Stimulated activated CD8-positive, alpha-beta memory T cell treated with anti-CD3 and anti-CD28 coated beads, Interleukin-7, amount 100 ng/mL, for 48 hours (primary cell): ENCODE measurements around the gene TMEM150A.
"Not testable (repeated sequence)": the region's sequence is repeated elsewhere in the genome, so short reads cannot be mapped to it uniquely, and the experiment has no call there.

ENCODE experiments used
- DNase-seq, 2 donors: peaks; one replicate each; pipeline ENCODE4 v3.0.0-alpha.2; 2020; ENCODE audit warnings: low read depth in 1 of 2; ENCODE audit errors: extremely low read depth in 1 of 2

Gene TMEM150A

GRCh38 chr2:85613717-85614515, 11.4 kb upstream of the TMEM150A start:
- DNase-seq = no peak

GRCh38 chr2:85611705-85612587, 9.4 kb upstream of the TMEM150A start, which contains the start of gene C2orf68:
Gene C2orf68, minus strand, starts transcription at chr2:85612066. Its CDS starts 82 bp downstream, at chr2:85611984.
- DNase-seq = peak; percentile 78 to 87

DNA sequence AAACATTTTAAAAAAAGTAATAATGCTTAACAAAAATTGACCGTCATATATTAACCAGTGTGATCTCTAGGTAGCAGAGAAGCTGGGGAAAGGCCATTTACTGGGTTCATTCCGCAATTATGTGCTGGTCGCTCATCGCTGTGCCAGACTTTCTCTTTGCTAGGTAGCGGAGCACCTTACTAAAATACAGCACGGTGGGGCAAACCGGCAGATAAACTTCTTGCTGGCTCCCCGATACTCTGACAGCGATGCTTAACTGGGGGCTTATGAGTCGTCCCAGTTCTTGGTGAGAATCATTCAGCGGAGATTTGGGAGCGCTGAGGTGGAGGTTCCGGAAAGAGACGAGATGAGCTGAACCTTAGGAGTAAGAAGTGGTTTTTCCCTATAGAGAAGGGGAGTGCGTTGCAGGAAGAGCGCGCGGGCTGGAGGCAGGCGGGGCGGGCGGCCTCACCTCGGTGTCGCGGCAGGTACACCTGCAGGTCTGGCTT, 8.8 kb upstream of the TMEM150A start:
- DNase-seq = no peak

DNA sequence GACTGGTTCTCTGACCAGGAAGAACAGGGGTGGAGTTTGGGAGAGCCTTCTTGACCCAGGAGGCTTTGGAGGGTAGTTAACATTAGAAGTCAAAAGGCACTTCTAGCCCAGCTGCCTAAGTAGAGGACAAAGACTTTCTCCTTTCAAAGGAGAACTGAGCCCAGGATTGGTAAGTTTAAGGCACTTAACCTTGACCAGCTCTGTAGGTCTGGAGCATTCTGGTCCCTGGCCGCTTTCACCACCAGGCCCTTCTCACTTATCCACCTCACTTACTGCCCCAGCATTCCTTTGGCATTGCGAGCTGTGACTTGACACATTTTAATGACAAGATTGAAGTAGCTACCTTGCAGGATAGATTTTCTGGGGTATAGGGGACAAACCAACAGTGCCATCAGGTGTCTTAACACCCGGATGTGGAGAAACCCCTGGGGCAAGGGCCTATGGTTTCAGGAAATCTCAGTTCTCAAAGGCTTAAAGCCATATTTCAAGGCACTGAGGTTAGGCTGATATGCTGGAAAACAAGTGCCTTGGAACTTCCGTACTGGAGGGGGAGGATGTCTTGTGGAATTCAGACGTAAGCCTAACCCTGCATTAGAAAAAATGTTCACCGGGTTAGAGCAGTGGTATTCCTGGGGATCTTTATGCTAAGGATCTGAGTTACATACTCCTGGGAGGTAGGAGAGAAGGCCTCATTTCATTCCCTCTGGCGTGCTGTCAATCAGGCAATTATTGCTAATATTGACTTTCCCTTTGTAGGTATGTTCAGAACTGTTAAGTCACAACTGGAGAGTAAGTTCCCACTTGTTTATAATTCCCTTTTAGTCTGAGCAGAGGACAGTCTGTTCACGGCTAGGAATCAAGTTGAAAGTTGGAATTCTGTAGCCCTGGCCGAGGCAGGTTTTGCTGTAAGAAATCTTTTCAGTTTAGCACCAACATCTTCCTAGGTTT, 5.0 kb upstream of the TMEM150A start:
- DNase-seq = no peak

GRCh38 chr2:85606116-85606455, 3.6 kb upstream of the TMEM150A start:
- DNase-seq = no peak

- DNase-seq = no peak
Observed at GRCh38 chr2:85605406-85606115, 3.1 kb upstream of the TMEM150A start.

- DNase-seq = no peak
Observed at GRCh38 chr2:85604568-85605339, 2.3 kb upstream of the TMEM150A start.

DNA sequence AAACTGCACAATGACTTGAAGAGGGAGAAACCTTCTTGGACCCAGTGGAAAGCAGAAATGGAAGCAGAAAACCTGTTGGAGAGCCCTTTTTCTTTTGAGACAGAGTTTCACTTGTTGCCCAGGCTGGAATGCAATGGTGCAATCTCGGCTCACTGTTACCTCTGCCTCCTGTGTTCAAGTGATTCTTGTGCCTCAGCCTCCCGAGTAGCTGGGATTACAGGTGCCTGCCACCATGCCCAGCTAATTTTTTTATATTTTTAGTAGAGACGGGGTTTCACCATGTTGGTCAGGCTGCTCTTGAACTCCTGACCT, 1.6 kb upstream of the TMEM150A start:
- DNase-seq = not testable (repeated sequence)

DNA sequence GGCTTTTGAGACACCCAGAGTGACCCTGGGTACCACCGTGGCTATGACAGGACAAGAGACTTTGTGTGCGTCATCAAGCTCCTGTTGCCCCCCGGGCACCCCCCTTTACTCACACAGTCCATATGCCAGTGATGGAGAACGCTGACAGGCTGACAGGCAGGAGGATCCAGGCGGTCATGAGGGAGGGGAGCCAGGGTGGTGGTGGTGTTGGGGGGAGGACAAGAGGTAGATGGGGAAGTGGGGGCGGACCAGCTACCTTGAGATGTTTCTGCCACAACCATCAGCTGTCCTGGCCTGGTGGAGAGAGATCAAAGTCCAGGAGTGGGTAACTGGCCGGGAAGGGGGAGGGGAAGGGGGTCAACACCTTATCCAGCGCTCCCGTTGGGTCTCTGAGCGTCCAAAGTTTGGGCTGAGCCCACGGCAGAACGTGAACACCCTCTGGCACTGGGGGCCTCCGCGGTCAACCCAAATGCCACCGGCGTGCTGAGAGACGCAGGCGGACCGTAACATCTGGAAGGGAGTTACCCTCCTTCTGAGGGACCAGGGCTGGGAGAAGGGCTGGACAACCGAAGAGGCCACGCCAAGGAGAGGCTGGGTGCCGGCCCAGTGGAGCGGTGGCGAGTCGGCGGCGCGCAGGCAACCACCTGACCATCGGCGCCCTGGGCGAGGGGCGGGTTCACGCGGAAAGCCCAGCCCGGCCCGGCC, 575 bp downstream of the TMEM150A start:
- no peak for DNase-seq

- no peak for DNase-seq
Observed at GRCh38 chr2:85600951-85601770, 1.3 kb downstream of the TMEM150A start.

DNA sequence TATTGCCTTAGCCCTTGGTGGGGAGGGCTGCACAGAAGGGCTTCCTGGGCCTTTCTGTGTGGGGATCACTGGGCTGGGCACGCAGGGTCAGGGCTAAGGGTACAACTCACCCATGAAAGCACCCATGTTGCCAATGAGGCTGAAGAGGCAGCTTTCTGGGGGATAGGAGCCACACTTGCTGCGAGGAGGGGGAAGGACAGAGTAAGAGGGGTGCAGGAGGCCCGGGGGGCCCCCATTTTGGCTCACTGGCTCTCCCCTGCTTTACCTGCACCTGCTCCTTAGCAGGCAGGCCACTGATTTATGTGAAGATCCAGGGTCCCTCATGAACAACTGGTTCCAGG, 2.3 kb downstream of the TMEM150A start:
- DNase-seq = no peak

DNA sequence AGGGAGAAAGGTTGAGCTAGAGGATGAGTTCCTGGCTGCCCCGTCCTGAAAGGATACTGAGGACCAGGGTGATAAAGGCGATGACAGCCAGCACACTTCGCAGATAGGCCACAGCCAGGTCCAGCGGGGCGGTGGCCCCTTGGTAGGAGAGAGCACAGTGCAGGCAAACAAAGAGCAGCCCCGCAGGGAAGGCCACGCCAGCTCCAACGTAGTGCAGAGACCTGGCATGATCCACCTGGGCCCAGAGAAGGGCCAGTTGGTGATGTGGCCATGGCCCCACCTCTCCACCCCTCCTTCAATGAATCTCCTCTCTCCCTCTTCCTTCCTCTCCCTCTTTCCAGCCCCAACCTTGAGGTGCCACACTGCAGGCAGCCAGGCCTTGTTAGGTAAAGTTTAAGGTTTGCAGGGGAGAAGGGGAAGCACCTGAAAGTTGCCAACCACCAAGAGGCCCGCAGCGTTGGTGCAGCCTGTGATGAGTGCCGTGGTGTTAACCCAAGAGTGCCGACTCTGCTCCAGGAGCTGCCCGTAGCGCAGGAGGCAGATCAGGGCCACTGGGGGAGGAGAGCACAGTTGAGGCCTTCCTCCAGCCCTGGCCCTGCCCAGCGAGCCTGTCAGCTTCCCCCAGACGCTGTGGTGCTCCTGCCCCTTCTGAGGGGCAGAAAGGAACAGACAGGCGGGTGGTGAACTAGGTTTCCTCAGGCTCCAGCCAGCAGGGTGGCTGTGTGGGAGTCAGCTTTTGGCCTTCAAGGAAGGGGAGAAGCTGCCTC, 2.8 kb downstream of the TMEM150A start:
- no peak for DNase-seq

- no peak for DNase-seq
Observed at GRCh38 chr2:85598594-85599340, 3.7 kb downstream of the TMEM150A start.

- DNase-seq = no peak
Observed at GRCh38 chr2:85597241-85597640, 5.3 kb downstream of the TMEM150A start.

- no peak for DNase-seq
Observed at GRCh38 chr2:85596486-85597143, 5.9 kb downstream of the TMEM150A start.

- no peak for DNase-seq
Observed at GRCh38 chr2:85596026-85596333, 6.5 kb downstream of the TMEM150A start.
